GM12878 (cell line): ENCODE results near the gene BHLHE23. TPM values are rescaled to one million over a fixed set of nuclear protein-coding genes. Genes with fewer than 3 reads are reported as not detected.

Source experiments
- ATAC-seq: fragments of 200-7000 bp; cut with Tn5 transposase; 3 replicates; pipeline ENCODE4 v1.9.1; 2020; ENCODE audit warnings: mild to moderate bottlenecking, moderate library complexity
- BruUV-seq: library from RNA; stranded (reverse); fragments of 400-500 nt; replicated peaks from 2 replicates; lab custom pipeline; 2021; lab: Mats Ljungman, UMichigan
- CTCF ChIA-PET: fragments of 300-600 bp; sonication (Branson Sonifier 250); formaldehyde crosslinking; extraction: SDS; loops from one replicate; lab custom pipeline; 2021; ENCODE audit warnings: inconsistent platforms; lab: Yijun Ruan, JAX
- POLR2A ChIA-PET: fragments of 350-600 bp; formaldehyde crosslinking; extraction: SDS; loops from one replicate; lab custom pipeline; 2021; ENCODE audit warnings: inconsistent platforms; lab: Charles Lee
- RAD21 ChIA-PET: fragments of 300-600 bp; sonication (Branson Sonifier 250); formaldehyde crosslinking; loops from one replicate; lab custom pipeline; 2023; ENCODE audit warnings: antibody characterized with exemption; ENCODE audit not compliant: unreplicated experiment; lab: Charles Lee
- SMC1A ChIA-PET: fragments of 300-600 bp; sonication (Branson Sonifier 250); formaldehyde crosslinking; loops from one replicate; lab custom pipeline; 2023; ENCODE audit not compliant: unreplicated experiment, uncharacterized antibody; lab: Charles Lee
- DNase-seq: peaks from one replicate; pipeline ENCODE4 v3.0.0-alpha.2; 2011; ENCODE audit warnings: low read depth, low spot score
- FAIRE-seq: peaks from 3 replicates; lab custom pipeline; 2011; peaks lifted over from hg19 to GRCh38; lab: Jason Lieb, UNC
- H2AFZ ChIP-seq: 2 replicates; pipeline ENCODE4 v1.6.0; 2011; ENCODE audit warnings: low read depth, low read length, control low read depth; ENCODE audit not compliant: control insufficient read depth
- H3K27ac ChIP-seq: 2 replicates; pipeline ENCODE4 v1.5.1; 2011; ENCODE audit warnings: control low read depth; ENCODE audit not compliant: control insufficient read depth, insufficient read depth
- H3K27me3 ChIP-seq, 2 experiments: replicated peaks in 1 of 2; 2 replicates each; pipeline versions ENCODE4 v1.6.0 to v1.6.1; 2011; ENCODE audit warnings: low read length in 1 of 2; ENCODE audit not compliant: control insufficient read depth in 2 of 2, insufficient read depth in 2 of 2
- H3K36me3 ChIP-seq, 2 experiments: 2 replicates each; pipeline ENCODE4 v1.5.1; 2011; ENCODE audit warnings: low read length in 1 of 2; ENCODE audit not compliant: control insufficient read depth in 2 of 2, insufficient read depth in 2 of 2
- H3K4me1 ChIP-seq: 2 replicates; pipeline ENCODE4 v1.6.1; 2011; ENCODE audit warnings: mild to moderate bottlenecking, low read length, moderate library complexity, mixed read lengths; ENCODE audit not compliant: control insufficient read depth, insufficient read depth
- H3K4me2 ChIP-seq: 2 replicates; pipeline ENCODE4 v1.6.0; 2011; ENCODE audit warnings: control low read depth; ENCODE audit not compliant: control insufficient read depth, insufficient read depth
- H3K4me3 ChIP-seq: fragments of 200-600 bp; sonication (generic); 2 replicates; pipeline ENCODE4 v1.5.1; 2016
- H3K79me2 ChIP-seq: 2 replicates; pipeline ENCODE4 v1.6.0; 2011; ENCODE audit warnings: low read length; ENCODE audit not compliant: control insufficient read depth, insufficient read depth
- H3K9ac ChIP-seq: 2 replicates; pipeline ENCODE4 v1.8.0; 2011; ENCODE audit warnings: low read length, control low read depth, mixed read lengths; ENCODE audit not compliant: control insufficient read depth, insufficient read depth
- H3K9me3 ChIP-seq: replicated peaks from 3 replicates; pipeline ENCODE4 v1.5.1; 2011; ENCODE audit warnings: mild to moderate bottlenecking, low read length; ENCODE audit not compliant: control insufficient read depth, insufficient read depth
- H4K20me1 ChIP-seq: 2 replicates; pipeline ENCODE4 v1.6.0; 2011; ENCODE audit not compliant: control insufficient read depth, insufficient read depth
- BCL11A ChIP-seq: IDR thresholded peaks from 2 replicates; pipeline ENCODE4 v1.6.1; 2011; ENCODE audit warnings: low read depth, low read length
- BCLAF1 ChIP-seq: fragments of 450-650 bp; IDR thresholded peaks from 2 replicates; pipeline ENCODE4 v1.6.1; 2017; ENCODE audit warnings: antibody characterized with exemption, mild to moderate bottlenecking, moderate library complexity
- CBFB ChIP-seq: IDR thresholded peaks from 2 replicates; pipeline ENCODE4 v1.6.1; 2016; ENCODE audit warnings: antibody characterized with exemption, low read depth
- CHD4 ChIP-seq: fragments of 200-600 bp; sonication (generic); IDR thresholded peaks from 2 replicates; pipeline ENCODE4 v1.6.1; 2016; ENCODE audit warnings: mild to moderate bottlenecking
- CREB1 ChIP-seq: IDR thresholded peaks from 2 replicates; pipeline ENCODE4 v1.6.1; 2012; ENCODE audit warnings: low read depth, mild to moderate bottlenecking, inconsistent platforms
- FOS ChIP-seq: IDR thresholded peaks from 3 replicates; pipeline ENCODE4 v1.6.1; 2011; ENCODE audit warnings: borderline replicate concordance; ENCODE audit not compliant: insufficient read length; ENCODE audit errors: extremely low read depth
- GATAD2B ChIP-seq: fragments of 450-650 bp; conservative IDR thresholded peaks from 2 replicates; pipeline ENCODE4 v1.6.1; 2017; ENCODE audit warnings: low read depth, mild to moderate bottlenecking, moderate library complexity
- HDAC2 ChIP-seq: fragments of 200-600 bp; sonication (generic); IDR thresholded peaks from 2 replicates; pipeline ENCODE4 v1.6.1; 2017
- PAX5 ChIP-seq: IDR thresholded peaks from 2 replicates; pipeline ENCODE4 v1.6.1; 2011; ENCODE audit warnings: low read depth, low read length, borderline replicate concordance
- PAX8 ChIP-seq: fragments of 450-650 bp; IDR thresholded peaks from 2 replicates; pipeline ENCODE4 v1.6.1; 2017; ENCODE audit warnings: mild to moderate bottlenecking, moderate library complexity
- RCOR1 ChIP-seq: conservative IDR thresholded peaks from 2 replicates; pipeline ENCODE4 v1.6.1; 2012; ENCODE audit warnings: low read depth, low read length, improper control_type of control experiment
- RUNX3 ChIP-seq: IDR thresholded peaks from 2 replicates; pipeline ENCODE4 v1.6.1; 2012; ENCODE audit warnings: low read length, inconsistent platforms
- SMAD1 ChIP-seq: fragments of 450-650 bp; IDR thresholded peaks from 2 replicates; pipeline ENCODE4 v1.6.1; 2018; ENCODE audit warnings: mild to moderate bottlenecking, low read depth; ENCODE audit not compliant: partially characterized antibody
- SMAD5 ChIP-seq: IDR thresholded peaks from 2 replicates; pipeline ENCODE4 v1.6.1; 2016; ENCODE audit warnings: antibody characterized with exemption, low read depth
- SREBF2 ChIP-seq: IDR thresholded peaks from 2 replicates; pipeline ENCODE4 v1.6.1; 2012; ENCODE audit warnings: mild to moderate bottlenecking, low read length
- TAF1 ChIP-seq: IDR thresholded peaks from 2 replicates; pipeline ENCODE4 v1.6.1; 2011; ENCODE audit warnings: mild to moderate bottlenecking, low read depth, low read length, borderline replicate concordance
- WGBS: methylation state at CpG from one replicate; pipeline ENCODE4 v1.1.6; 2016; ENCODE audit warnings: low lambda C conversion rate; ENCODE audit not compliant: insufficient replicate concordance, insufficient coverage; ENCODE audit errors: missing lambda C conversion rate; 5-methylcytosine and 5-hydroxymethylcytosine counted together
- in situ Hi-C: fragments of 300-500 bp; cut with MboI; formaldehyde crosslinking; loops from 9 replicates; pipeline ENCODE4 v1.14.3; 2018; ENCODE audit warnings: mixed read lengths
- intact Hi-C: fragments of 100-400 bp; cut with micrococcal nuclease; formaldehyde crosslinking; loops from one replicate; pipeline ENCODE4 v1.14.2; 2022; ENCODE audit not compliant: unreplicated experiment
- polyA plus RNA-seq, 11 experiments: library from polyadenylated mRNA; depleted of rRNA in 4 of 11; unstranded in 6 of 11; stranded (reverse) in 5 of 11; fragments of >200 nt; fragmentation: Nextera tagmentation in 4 of 11; fragmentation: Illumina TruSeq in 1 of 11; extraction: Ambion mirVana in 4 of 11; extraction: Trizol in 1 of 11; gene quantifications; 1 replicate in 1 of 11; 2 replicates in 10 of 11; pipeline versions ENCODE4 v1.2.1 to v1.2.3, GENCODE V29; 2011 to 2016; ENCODE audit warnings: inconsistent platforms in 2 of 11, missing spikeins in 2 of 11, low read depth in 1 of 11
- total RNA-seq, 4 experiments: library from RNA; depleted of rRNA in 3 of 4; stranded (reverse); fragments of >200 nt in 3 of 4; fragmentation: Illumina TruSeq in 1 of 4; extraction: Trizol in 1 of 4; gene quantifications; 2 replicates each; pipeline versions ENCODE4 v1.2.1 to v1.2.3, GENCODE V29; 2013 to 2021
- TF ChIP-seq, protein P1 (sequence below): IDR thresholded peaks from 2 replicates; pipeline ENCODE4 v1.6.1; 2011; ENCODE audit warnings: borderline replicate concordance, low read depth, mild to moderate bottlenecking, moderate library complexity, mixed read lengths, low read length; ENCODE audit not compliant: insufficient read depth; ENCODE audit errors: extremely low read length

BHLHE23 gene
- total and polyA plus RNA-seq, 10 of the 15 experiments (the other 5 are each of a cell fraction or from before 2014, with no cell fraction given) = 0.28 to 0.33 TPM; not detected in 8

DNA sequence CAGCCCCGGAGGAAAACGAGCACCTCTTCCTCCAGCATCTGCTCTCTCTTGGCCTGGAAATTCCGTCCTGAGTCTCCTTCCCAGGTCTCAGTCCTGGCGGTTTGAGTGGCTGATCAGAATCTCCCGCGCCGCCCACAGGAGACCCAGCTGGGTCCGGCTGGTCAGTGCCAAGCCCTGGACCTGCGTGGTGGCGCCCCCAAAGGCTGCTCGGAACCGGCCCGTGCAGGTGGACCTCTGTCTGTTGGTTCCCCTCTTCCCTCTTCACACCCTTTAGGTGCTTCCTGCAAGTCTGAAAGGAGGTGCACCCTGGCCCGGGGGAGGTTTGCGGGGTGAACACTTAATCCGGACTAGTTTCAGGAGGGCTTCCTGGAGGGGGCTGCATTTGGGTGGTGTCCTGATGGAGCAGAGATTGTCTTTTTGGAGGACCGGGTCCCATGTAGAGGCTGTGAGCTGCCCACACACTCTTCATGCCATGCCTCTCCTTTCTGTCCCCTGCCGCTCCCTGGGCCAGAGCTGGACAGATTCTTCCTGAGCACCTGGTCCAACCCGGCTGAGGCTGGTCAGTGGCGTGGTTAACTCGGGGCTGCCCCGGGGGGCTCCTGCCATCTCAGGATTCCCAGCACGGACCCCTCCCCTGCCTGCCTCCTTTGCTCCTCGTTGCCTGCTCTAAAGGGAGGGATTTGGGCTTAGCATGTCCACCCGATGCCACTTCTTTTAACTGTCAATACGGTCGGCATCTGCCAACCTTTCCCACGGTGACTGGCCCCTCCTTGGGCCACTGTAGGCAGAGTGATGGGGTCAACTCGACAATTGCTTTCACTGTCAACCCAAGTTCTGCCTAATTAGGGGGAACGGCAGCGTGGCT is 16.5 kb upstream of the BHLHE23 start (continued):
- TF ChIP-seq CREB1 = no peak
- TF ChIP-seq RCOR1 = no peak

DNA sequence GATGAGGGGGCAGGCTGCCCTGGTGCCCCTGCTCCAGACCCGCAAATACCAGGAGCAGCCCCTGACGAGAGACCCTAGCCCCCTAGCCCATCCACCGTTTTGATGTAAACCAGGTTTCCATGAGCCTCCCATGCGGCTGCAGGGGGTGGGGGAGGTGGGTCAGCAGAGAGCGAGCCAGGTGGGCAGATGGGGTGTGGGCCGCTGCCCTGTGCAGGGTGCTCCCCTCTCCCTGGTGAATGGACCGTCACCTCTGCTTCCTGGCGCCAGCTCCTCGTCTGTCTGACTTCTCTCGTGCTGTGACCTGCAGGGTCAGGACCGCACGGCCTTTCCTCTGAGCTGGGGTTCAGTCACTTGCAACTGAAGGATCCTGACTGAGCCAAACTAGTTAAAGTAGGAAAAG is 15.7 kb upstream of the BHLHE23 start:
- ChIA-PET RAD21 (no interaction called here), SMC1A (no interaction called here), POLR2A (interaction anchor here (1.8 kb wide), 1 partner anchor 11 kb away, joined by 7 read pairs; no protein-coding TSS in a partner anchor), CTCF (interaction anchor here (2.7 kb wide), 1 partner anchor 11 kb away, joined by 12 read pairs; no protein-coding TSS in a partner anchor)
- Histone ChIP-seq H3K27ac (no peak overlapping the region), H3K4me2 (no peak overlapping the region), H3K27me3 (no peaks in the 10 kb centered on the region), H3K9me3 (no peaks in the 10 kb centered on the region; the same call in 2 of the 3 replicates), H3K36me3 (peaks cover 0 to 1% of the 10 kb centered on the region in 2 experiments; a peak in 3 of 4 replicates), H4K20me1 (no peaks in the 10 kb centered on the region), H2AFZ (no peak overlapping the region), H3K79me2 (peaks cover 9% of the 10 kb centered on the region), H3K9ac (no peak overlapping the region), H3K4me1 (peaks cover 5% of the 10 kb centered on the region; the same call in 1 of the 2 replicates), H3K4me3 (no peak overlapping the region)
- TF ChIP-seq, protein P1, sequence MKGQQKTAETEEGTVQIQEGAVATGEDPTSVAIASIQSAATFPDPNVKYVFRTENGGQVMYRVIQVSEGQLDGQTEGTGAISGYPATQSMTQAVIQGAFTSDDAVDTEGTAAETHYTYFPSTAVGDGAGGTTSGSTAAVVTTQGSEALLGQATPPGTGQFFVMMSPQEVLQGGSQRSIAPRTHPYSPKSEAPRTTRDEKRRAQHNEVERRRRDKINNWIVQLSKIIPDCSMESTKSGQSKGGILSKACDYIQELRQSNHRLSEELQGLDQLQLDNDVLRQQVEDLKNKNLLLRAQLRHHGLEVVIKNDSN = no peak
- no peak for TF ChIP-seq CBFB
- no peak for TF ChIP-seq PAX8
- TF ChIP-seq BCLAF1 = no peak
- TF ChIP-seq SREBF2 = no peak
- TF ChIP-seq SMAD1 = no peak
- no peak for TF ChIP-seq SMAD5
- TF ChIP-seq FOS = no peak
- TF ChIP-seq CHD4 = no peak
- TF ChIP-seq HDAC2 = no peak
- TF ChIP-seq RUNX3 = no peak
- no peak for TF ChIP-seq TAF1
- TF ChIP-seq GATAD2B = no peak
- no peak for TF ChIP-seq BCL11A
- TF ChIP-seq PAX5 = no peak
- in situ Hi-C loops = no loop called here
- no TSS peak for BruUV-seq
- 76% methylated on average over 12 of the region's 12 CpGs for WGBS
- intact Hi-C loops = no loop called here
- DNase-seq (no peak), ATAC-seq (no peak), FAIRE-seq (no peak)
